Astrocyte (in vitro differentiated cells and primary cell): Measurements from ENCODE around the gene RAP1GAP.

Experiments
- EZH2 ChIP-seq: IDR thresholded peaks from 2 replicates; pipeline ENCODE4 v1.6.1; 2012; ENCODE audit warnings: mild to moderate bottlenecking, low read length, inconsistent platforms; ENCODE audit not compliant: insufficient read depth
- TF ChIP-seq, protein P1 (sequence below): IDR thresholded peaks from 2 replicates; pipeline ENCODE4 v1.5.1; 2011; ENCODE audit warnings: low read depth, mild to moderate bottlenecking, inconsistent platforms, low read length, moderate library complexity; ENCODE audit not compliant: insufficient read depth

- TF ChIP-seq, protein P1, sequence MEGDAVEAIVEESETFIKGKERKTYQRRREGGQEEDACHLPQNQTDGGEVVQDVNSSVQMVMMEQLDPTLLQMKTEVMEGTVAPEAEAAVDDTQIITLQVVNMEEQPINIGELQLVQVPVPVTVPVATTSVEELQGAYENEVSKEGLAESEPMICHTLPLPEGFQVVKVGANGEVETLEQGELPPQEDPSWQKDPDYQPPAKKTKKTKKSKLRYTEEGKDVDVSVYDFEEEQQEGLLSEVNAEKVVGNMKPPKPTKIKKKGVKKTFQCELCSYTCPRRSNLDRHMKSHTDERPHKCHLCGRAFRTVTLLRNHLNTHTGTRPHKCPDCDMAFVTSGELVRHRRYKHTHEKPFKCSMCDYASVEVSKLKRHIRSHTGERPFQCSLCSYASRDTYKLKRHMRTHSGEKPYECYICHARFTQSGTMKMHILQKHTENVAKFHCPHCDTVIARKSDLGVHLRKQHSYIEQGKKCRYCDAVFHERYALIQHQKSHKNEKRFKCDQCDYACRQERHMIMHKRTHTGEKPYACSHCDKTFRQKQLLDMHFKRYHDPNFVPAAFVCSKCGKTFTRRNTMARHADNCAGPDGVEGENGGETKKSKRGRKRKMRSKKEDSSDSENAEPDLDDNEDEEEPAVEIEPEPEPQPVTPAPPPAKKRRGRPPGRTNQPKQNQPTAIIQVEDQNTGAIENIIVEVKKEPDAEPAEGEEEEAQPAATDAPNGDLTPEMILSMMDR: no peak
- no peak for TF ChIP-seq EZH2
Observed at GRCh38 chr1:21590934-21591333, 78.2 kb downstream of the RAP1GAP start.
